Lower leg skin (tissue), 3 donors: ENCODE data around the gene PCDHGA1.

ENCODE experiments used
- POLR2A ChIP-seq, 2 donors: fragments of 450-650 bp; IDR thresholded peaks; one replicate each; pipeline ENCODE4 v1.6.1; 2016 to 2017; ENCODE audit warnings: antibody characterized with exemption in 2 of 2, mild to moderate bottlenecking in 1 of 2, moderate library complexity in 1 of 2
- TF ChIP-seq, protein P1 (sequence below), 3 donors: fragments of 450-650 bp; IDR thresholded peaks; one replicate each; pipeline ENCODE4 v1.5.1; 2016; ENCODE audit warnings: antibody characterized with exemption in 3 of 3, mild to moderate bottlenecking in 3 of 3, moderate library complexity in 2 of 3

DNA sequence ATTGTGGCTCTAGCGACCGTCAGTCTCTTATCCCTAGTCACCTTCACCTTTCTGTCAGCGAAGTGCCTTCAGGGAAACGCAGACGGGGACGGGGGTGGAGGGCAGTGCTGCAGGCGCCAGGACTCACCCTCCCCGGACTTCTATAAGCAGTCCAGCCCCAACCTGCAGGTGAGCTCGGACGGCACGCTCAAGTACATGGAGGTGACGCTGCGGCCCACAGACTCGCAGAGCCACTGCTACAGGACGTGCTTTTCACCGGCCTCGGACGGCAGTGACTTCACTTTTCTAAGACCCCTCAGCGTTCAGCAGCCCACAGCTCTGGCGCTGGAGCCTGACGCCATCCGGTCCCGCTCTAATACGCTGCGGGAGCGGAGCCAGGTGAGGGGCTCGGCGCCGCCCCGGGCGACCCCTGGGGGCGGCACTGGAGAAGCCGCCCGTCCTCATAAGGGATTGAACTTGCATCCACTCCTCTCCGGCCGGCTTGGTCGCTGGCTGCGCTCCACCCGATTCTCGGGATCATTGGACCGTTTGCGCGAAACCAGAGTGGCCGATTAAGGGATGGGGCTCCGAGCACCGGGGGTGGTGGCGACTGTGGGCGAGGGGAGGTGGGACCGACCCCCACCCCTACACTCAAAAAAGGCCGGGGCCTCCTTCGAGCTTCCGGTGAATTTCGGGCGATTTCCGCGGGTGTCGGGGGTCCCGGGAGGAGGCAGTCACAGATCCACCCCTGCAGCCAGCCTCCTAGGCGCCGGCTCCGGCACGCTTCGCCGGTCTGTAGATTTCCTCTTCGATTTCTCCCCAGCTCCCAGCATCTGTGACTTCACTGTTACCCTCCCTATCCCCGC is 161.2 kb downstream of the PCDHGA1 start:
- TF ChIP-seq, protein P1, sequence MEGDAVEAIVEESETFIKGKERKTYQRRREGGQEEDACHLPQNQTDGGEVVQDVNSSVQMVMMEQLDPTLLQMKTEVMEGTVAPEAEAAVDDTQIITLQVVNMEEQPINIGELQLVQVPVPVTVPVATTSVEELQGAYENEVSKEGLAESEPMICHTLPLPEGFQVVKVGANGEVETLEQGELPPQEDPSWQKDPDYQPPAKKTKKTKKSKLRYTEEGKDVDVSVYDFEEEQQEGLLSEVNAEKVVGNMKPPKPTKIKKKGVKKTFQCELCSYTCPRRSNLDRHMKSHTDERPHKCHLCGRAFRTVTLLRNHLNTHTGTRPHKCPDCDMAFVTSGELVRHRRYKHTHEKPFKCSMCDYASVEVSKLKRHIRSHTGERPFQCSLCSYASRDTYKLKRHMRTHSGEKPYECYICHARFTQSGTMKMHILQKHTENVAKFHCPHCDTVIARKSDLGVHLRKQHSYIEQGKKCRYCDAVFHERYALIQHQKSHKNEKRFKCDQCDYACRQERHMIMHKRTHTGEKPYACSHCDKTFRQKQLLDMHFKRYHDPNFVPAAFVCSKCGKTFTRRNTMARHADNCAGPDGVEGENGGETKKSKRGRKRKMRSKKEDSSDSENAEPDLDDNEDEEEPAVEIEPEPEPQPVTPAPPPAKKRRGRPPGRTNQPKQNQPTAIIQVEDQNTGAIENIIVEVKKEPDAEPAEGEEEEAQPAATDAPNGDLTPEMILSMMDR (IDR thresholded peaks at IDR 0.05), result no peak
- no peak for TF ChIP-seq POLR2A (IDR thresholded peaks at IDR 0.05)
